GM10266 (cell line): ENCODE measurements around the gene EMC1.
"Not testable (repeated sequence)": the region's sequence is repeated elsewhere in the genome, so short reads cannot be mapped to it uniquely, and the experiment has no call there.

Source experiments
- DNase-seq: peaks from one replicate; pipeline ENCODE4 v3.0.0; 2012; ENCODE audit errors: extremely low spot score
- CTCF ChIP-seq: IDR thresholded peaks from 2 replicates; pipeline ENCODE4 v1.5.1; 2012; ENCODE audit warnings: mild to moderate bottlenecking, low read depth; ENCODE audit not compliant: control insufficient read depth, insufficient read depth; ENCODE audit errors: missing control alignments

EMC1 gene

GRCh38 chr1:19255288-19255687 is 4.0 kb upstream of the EMC1 start:
- TF ChIP-seq CTCF, result no peak
- no peak for DNase-seq

- TF ChIP-seq CTCF, result no peak
- no peak for DNase-seq
Observed at GRCh38 chr1:19254416-19254815, 3.1 kb upstream of the EMC1 start.

- no peak for TF ChIP-seq CTCF
- no peak for DNase-seq
Observed at GRCh38 chr1:19250629-19251304, 557 bp downstream of the EMC1 start.

- peak; percentile 77 for DNase-seq
- TF ChIP-seq CTCF, result peak; percentile 99
Observed at GRCh38 chr1:19240673-19241538, 10.4 kb downstream of the EMC1 start.

- TF ChIP-seq CTCF, result no peak
- DNase-seq, result no peak
Observed at GRCh38 chr1:19239876-19240275, 11.4 kb downstream of the EMC1 start.

- DNase-seq, result no peak
- TF ChIP-seq CTCF, result no peak
Observed at GRCh38 chr1:19234224-19234623, 17.1 kb downstream of the EMC1 start.

- DNase-seq, result no peak
- no peak for TF ChIP-seq CTCF
Observed at GRCh38 chr1:19232524-19232846, 18.8 kb downstream of the EMC1 start.

GRCh38 chr1:19231736-19232523 is 19.4 kb downstream of the EMC1 start:
- not testable (repeated sequence) for DNase-seq
